Measurements from ENCODE around the gene HOXA2.

Gene HOXA2

GRCh38 chr7:27098578-27099451 lies 3.7 kb downstream of the HOXA2 start:
- no peak for DNase-seq (ENCODE audit: low spot score)

GRCh38 chr7:27097686-27098577 lies 4.6 kb downstream of the HOXA2 start:
- no peak for DNase-seq (ENCODE audit: low spot score)

GRCh38 chr7:27096768-27097514 lies 5.5 kb downstream of the HOXA2 start:
- no peak for DNase-seq (ENCODE audit: low spot score)

GRCh38 chr7:27095897-27096767 lies 6.4 kb downstream of the HOXA2 start, which contains the start of gene HOXA1:
HOXA1 (minus strand) TSS chr7:27096000; CDS start chr7:27095912, 88 bp downstream.
- peak; percentile 68 for DNase-seq (ENCODE audit: low spot score)

- DNase-seq (ENCODE audit: low spot score), result no peak
Observed at GRCh38 chr7:27095050-27095896, 7.2 kb downstream of the HOXA2 start.

- DNase-seq (ENCODE audit: low spot score), result no peak
Observed at GRCh38 chr7:27094304-27095049, 8.0 kb downstream of the HOXA2 start.

- DNase-seq (ENCODE audit: low spot score), result no peak
Observed at GRCh38 chr7:27093184-27093895, 9.1 kb downstream of the HOXA2 start.

- no peak for DNase-seq (ENCODE audit: low spot score)
Observed at GRCh38 chr7:27092819-27093110, 9.7 kb downstream of the HOXA2 start.

- no peak for DNase-seq (ENCODE audit: low spot score)
Observed at GRCh38 chr7:27091941-27092818, 10.3 kb downstream of the HOXA2 start.

GRCh38 chr7:27091105-27091504 lies 11.4 kb downstream of the HOXA2 start:
- no peak for DNase-seq (ENCODE audit: low spot score)

- no peak for DNase-seq (ENCODE audit: low spot score)
Observed at GRCh38 chr7:27088002-27088922, 14.2 kb downstream of the HOXA2 start.

- DNase-seq (ENCODE audit: low spot score), result no peak
Observed at GRCh38 chr7:27083646-27084045, 18.8 kb downstream of the HOXA2 start.

- no peak for DNase-seq (ENCODE audit: low spot score)
Observed at GRCh38 chr7:27082171-27082570, 20.3 kb downstream of the HOXA2 start.

GRCh38 chr7:27080844-27081436 lies 21.5 kb downstream of the HOXA2 start:
- DNase-seq (ENCODE audit: low spot score), result no peak

- DNase-seq (ENCODE audit: low spot score), result no peak
Observed at GRCh38 chr7:27079234-27079975, 23.1 kb downstream of the HOXA2 start.
